Pancreas (tissue), 10 donors: ENCODE measurements around the gene CEBPZOS. TPM values are rescaled to one million over a fixed set of nuclear protein-coding genes. Genes with fewer than 3 reads are reported as not detected.
"Not testable (repeated sequence)": the region's sequence is repeated elsewhere in the genome, so short reads cannot be mapped to it uniquely, and the experiment has no call there.

Experiments used
- ATAC-seq, 4 donors: fragments of 200-7000 bp; cut with Tn5 transposase; one replicate each; pipeline versions ENCODE4 v1.8.0 to v1.9.1; 2020; ENCODE audit warnings: mild to moderate bottlenecking in 4 of 4, moderate library complexity in 4 of 4
- DNase-seq, 6 donors: peaks; one replicate each; pipeline ENCODE4 v3.0.0-alpha.2; 2020
- FAIRE-seq: peaks from 2 replicates; lab custom pipeline; 2012; peaks lifted over from hg19 to GRCh38; lab: Jason Lieb, UNC
- H3K27ac ChIP-seq, 4 donors: fragments of 200-600 bp; sonication (generic); 1 replicate in 3 of 4; 2 replicates in 1 of 4; pipeline versions ENCODE4 v1.5.0 to v1.8.0; 2020
- H3K27me3 ChIP-seq, 4 donors: fragments of 200-600 bp; one replicate each; pipeline ENCODE4 v1.8.0; 2021
- H3K36me3 ChIP-seq, 3 donors: fragments of 200-600 bp; sonication (generic) in 1 of 3; one replicate each; pipeline versions ENCODE4 v1.5.0 to v1.8.0; 2020 to 2021
- H3K4me1 ChIP-seq, 3 donors: fragments of 200-600 bp; one replicate each; pipeline ENCODE4 v1.8.0; 2021
- H3K4me3 ChIP-seq, 4 donors: fragments of 200-600 bp; sonication (generic) in 2 of 4; one replicate each; pipeline versions ENCODE4 v1.5.0 to v1.8.0; 2020 to 2021
- H3K9me3 ChIP-seq, 4 donors: fragments of 200-600 bp; one replicate each; pipeline ENCODE4 v1.8.0; 2021
- WGBS, 2 donors: extraction: QIAGEN DNeasy Blood & Tissue Kit; methylation state at CpG; one replicate each; pipeline ENCODE4 v1.1.7; 2013; 5-methylcytosine and 5-hydroxymethylcytosine counted together
- intact Hi-C, 3 donors: fragments of 100-400 bp; cut with DNase I; formaldehyde crosslinking; loops; one replicate each; pipeline versions ENCODE4 v1.11.1 to v1.14.2; 2022
- polyA plus RNA-seq, 2 donors: library from polyadenylated mRNA; stranded (reverse); fragments of 200-250 nt; gene quantifications; one replicate each; pipeline ENCODE4 v1.2.3, GENCODE V29; 2013
- total RNA-seq, 6 donors: library from RNA; stranded (reverse); fragmentation: NEBNext Ultra II Directional in 4 of 6; extraction: Animal tissue kit (Norgen Biotek cat#: 25700) in 4 of 6; gene quantifications; one replicate each; pipeline versions ENCODE4 v1.2.1 to v1.2.4, GENCODE V29; 2021 to 2023
- TF ChIP-seq, protein P1 (sequence below), 4 donors: fragments of 200-600 bp; sonication (generic) in 3 of 4; IDR thresholded peaks; one replicate each; pipeline versions ENCODE4 v1.5.0 to v1.8.0; 2021; ENCODE audit warnings: antibody characterized with exemption in 4 of 4
- donor health status: healthy with polysubstance abuse.
- donor health status: DM: no; HTN: no; CAD: no; lungs with moderate emphysema.
- donor health status: DM: no; HTN: no; CAD: no.
- donor health status: control.
- donor health status: control.
- donor health status: Bipolar disorder and iron deficiency.
- donor health status: DM: yes; HTN: yes; CAD: no.
- donor health status: DM: no; HTN: no; CAD: no.
- donor health status: DM: no; HTN: no; CAD: no.
- donor health status: DM: yes; HTN: yes; CAD: no.

Gene CEBPZOS
- total and polyA plus RNA-seq, 8 donors = 13.7 to 35.3 (median 16.4) TPM

DNA sequence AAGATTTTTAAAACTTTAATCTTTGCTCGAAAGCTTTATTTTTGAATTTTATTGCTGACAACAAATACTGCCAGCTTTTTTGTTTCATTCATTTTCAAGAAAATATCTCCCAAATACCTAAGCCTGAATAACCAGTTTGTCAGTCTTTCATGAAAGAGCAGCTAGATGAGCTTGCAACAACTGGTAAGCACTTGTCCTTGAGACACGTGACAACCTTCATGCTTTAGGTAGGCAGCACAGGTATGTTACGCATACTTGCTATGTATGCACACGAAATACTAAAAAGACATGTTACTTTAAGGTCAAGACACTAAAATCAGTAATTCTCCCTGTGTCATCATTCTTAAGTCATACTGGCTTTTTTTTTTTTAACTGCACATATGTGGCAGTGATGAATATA is 22.8 kb downstream of the CEBPZOS start:
- Histone ChIP-seq H3K4me3 (no peak overlapping the region), H3K4me1 (no peaks in the 10 kb centered on the region), H3K9me3 (no peaks in the 10 kb centered on the region), H3K27me3 (no peaks in the 10 kb centered on the region), H3K27ac (no peak overlapping the region), H3K36me3 (peaks cover 0 to 70% (median 13%) of the 10 kb centered on the region in 3 donors)
- intact Hi-C loops = no loop called here
- TF ChIP-seq, protein P1, sequence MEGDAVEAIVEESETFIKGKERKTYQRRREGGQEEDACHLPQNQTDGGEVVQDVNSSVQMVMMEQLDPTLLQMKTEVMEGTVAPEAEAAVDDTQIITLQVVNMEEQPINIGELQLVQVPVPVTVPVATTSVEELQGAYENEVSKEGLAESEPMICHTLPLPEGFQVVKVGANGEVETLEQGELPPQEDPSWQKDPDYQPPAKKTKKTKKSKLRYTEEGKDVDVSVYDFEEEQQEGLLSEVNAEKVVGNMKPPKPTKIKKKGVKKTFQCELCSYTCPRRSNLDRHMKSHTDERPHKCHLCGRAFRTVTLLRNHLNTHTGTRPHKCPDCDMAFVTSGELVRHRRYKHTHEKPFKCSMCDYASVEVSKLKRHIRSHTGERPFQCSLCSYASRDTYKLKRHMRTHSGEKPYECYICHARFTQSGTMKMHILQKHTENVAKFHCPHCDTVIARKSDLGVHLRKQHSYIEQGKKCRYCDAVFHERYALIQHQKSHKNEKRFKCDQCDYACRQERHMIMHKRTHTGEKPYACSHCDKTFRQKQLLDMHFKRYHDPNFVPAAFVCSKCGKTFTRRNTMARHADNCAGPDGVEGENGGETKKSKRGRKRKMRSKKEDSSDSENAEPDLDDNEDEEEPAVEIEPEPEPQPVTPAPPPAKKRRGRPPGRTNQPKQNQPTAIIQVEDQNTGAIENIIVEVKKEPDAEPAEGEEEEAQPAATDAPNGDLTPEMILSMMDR (IDR thresholded peaks at IDR 0.05) = no peak
- DNase-seq (no peak), FAIRE-seq (no peak), ATAC-seq (no peak)
- 74 to 75% methylated on average over 4 of the region's 4 CpGs for WGBS, 2 donors

DNA sequence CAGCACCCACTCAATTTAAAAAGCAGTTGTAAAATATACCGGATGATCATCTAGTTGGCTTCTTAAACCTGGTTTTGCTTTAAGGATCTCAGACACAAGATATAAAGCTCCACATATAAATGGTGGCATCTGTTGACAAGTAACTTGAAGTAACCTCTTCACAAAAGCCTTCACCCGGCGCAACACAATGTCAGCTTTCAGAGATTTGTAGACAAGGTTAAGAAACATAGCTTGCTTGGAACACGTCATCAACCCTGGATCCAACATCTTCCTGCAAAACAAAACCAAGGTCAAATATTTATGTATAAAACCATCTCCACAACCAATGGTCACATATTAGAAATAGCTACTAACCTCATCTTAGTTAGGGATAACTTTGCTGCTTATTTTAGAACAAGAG is 26.8 kb downstream of the CEBPZOS start:
- intact Hi-C loops = no loop called here
- H3K9me3 ChIP-seq = no peaks in the 10 kb centered on the region
- peaks cover 0 to 4% (median 0%) of the 10 kb centered on the region in 3 donors for H3K4me1 ChIP-seq
- ATAC-seq (no peak), DNase-seq (no peak), FAIRE-seq (no peak)
- H3K27ac ChIP-seq = no peak overlapping the region
- TF ChIP-seq, protein P1 (IDR thresholded peaks at IDR 0.05) = no peak
- H3K36me3 ChIP-seq = peaks cover 0 to 54% (median 5%) of the 10 kb centered on the region in 3 donors
- no peak overlapping the region for H3K4me3 ChIP-seq
- 92 to 96% methylated on average over 4 of the region's 4 CpGs for WGBS, 2 donors
- H3K27me3 ChIP-seq = no peaks in the 10 kb centered on the region

DNA sequence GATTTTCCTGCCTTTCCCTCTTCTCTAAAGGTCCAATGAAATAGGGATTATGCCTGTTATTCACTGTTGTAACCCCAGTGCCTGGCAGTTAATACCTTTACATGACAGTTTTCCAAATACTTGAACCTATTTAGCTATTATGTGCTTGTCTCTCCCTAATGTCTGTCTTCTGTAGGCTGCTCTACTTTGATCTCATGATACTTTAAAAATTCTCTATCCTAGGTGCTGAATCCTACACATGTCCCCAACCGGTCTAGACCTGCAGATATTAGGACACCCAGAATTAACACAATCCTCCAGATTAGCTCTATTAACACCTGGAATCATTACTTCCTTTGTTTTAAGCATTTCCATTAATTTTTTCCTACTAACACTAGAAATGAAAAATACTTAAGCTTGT is 27.8 kb downstream of the CEBPZOS start:
- H3K4me1 ChIP-seq = peaks cover 0 to 4% (median under 1%) of the 10 kb centered on the region in 3 donors
- no peaks in the 10 kb centered on the region for H3K9me3 ChIP-seq
- 99 to 100% methylated on average over 1 of the region's 1 CpG for WGBS, 2 donors
- ATAC-seq = no peak
- TF ChIP-seq, protein P1 (IDR thresholded peaks at IDR 0.05) = no peak
- peaks cover 0 to 49% (median 5%) of the 10 kb centered on the region in 3 donors for H3K36me3 ChIP-seq
- no peak for DNase-seq
- intact Hi-C loops = no loop called here
- no peak for FAIRE-seq
- no peaks in the 10 kb centered on the region for H3K27me3 ChIP-seq
- no peak overlapping the region for H3K27ac ChIP-seq
- H3K4me3 ChIP-seq = no peak overlapping the region

- WGBS, 2 donors = no CpG with 5 or more reads among the region's 2 CpGs
- H3K9me3 ChIP-seq, H3K27me3 ChIP-seq, ATAC-seq, H3K4me3 ChIP-seq, FAIRE-seq, intact Hi-C loops, H3K27ac ChIP-seq, DNase-seq: not testable (repeated sequence)
- Histone ChIP-seq H3K4me1 (peaks cover 7 to 13% (median 11%) of the 10 kb centered on the region in 3 donors), H3K36me3 (peaks cover 0 to 49% (median 5%) of the 10 kb centered on the region in 3 donors)
Observed at GRCh38 chr2:37225129-37225528, 28.8 kb downstream of the CEBPZOS start.

GRCh38 chr2:37226863-37227262 is 30.6 kb downstream of the CEBPZOS start:
- Histone ChIP-seq H3K27me3 (no peaks in the 10 kb centered on the region), H3K4me1 (peaks cover 8 to 16% (median 13%) of the 10 kb centered on the region in 3 donors), H3K27ac (no peak overlapping the region), H3K36me3 (peaks cover 0 to 36% (median 5%) of the 10 kb centered on the region in 3 donors), H3K4me3 (no peak overlapping the region), H3K9me3 (no peaks in the 10 kb centered on the region)
- 98 to 99% methylated on average over 4 of the region's 4 CpGs for WGBS, 2 donors
- TF ChIP-seq, protein P1 (IDR thresholded peaks at IDR 0.05) = no peak
- intact Hi-C loops = no loop called here
- FAIRE-seq = no peak
- no peak for DNase-seq
- ATAC-seq = no peak
